Osteoblast (primary cell): Measurements from ENCODE around the gene NAA10. TPM values are rescaled to one million over a fixed set of nuclear protein-coding genes. Genes with fewer than 3 reads are reported as not detected.

Experiments used
- DNase-seq: peaks from one replicate; pipeline ENCODE4 v3.0.0; 2011; ENCODE audit warnings: low spot score, mixed read lengths; ENCODE audit not compliant: insufficient read length; ENCODE audit errors: missing footprints
- H2AFZ ChIP-seq: 2 replicates; pipeline ENCODE4 v1.6.0; 2011; ENCODE audit warnings: mild to moderate bottlenecking, low read length
- H3K27ac ChIP-seq: 2 replicates; pipeline ENCODE4 v1.5.1; 2011; ENCODE audit warnings: mild to moderate bottlenecking, low read depth, low read length, moderate library complexity
- H3K27me3 ChIP-seq: 2 replicates; pipeline ENCODE4 v1.6.0; 2012; ENCODE audit warnings: mild to moderate bottlenecking, control low read depth, inconsistent platforms, low read length, moderate library complexity; ENCODE audit not compliant: insufficient read depth
- H3K36me3 ChIP-seq: 2 replicates; pipeline ENCODE4 v1.5.1; 2011; ENCODE audit warnings: mild to moderate bottlenecking, low read length, control low read depth, moderate library complexity; ENCODE audit not compliant: insufficient read depth
- H3K4me1 ChIP-seq: 2 replicates; pipeline ENCODE4 v1.5.1; 2011; ENCODE audit warnings: mild to moderate bottlenecking, low read length, control low read depth, moderate library complexity; ENCODE audit not compliant: insufficient read depth
- H3K4me2 ChIP-seq: 2 replicates; pipeline ENCODE4 v1.6.0; 2011; ENCODE audit warnings: mild to moderate bottlenecking, low read length; ENCODE audit not compliant: insufficient read depth
- H3K4me3 ChIP-seq: fragments of 200-600 bp; sonication (generic); 3 replicates; pipeline ENCODE4 v1.5.1; 2012; ENCODE audit warnings: mild to moderate bottlenecking, low read length, inconsistent platforms; ENCODE audit not compliant: insufficient read depth
- H3K79me2 ChIP-seq: 2 replicates; pipeline ENCODE4 v1.6.0; 2012; ENCODE audit warnings: mild to moderate bottlenecking, low read length, control low read depth, inconsistent platforms; ENCODE audit not compliant: insufficient read depth
- H3K9me3 ChIP-seq: 2 replicates; pipeline ENCODE4 v1.5.1; 2011; ENCODE audit warnings: low read depth, low read length, control low read depth
- H4K20me1 ChIP-seq: 2 replicates; pipeline ENCODE4 v1.6.0; 2012; ENCODE audit warnings: mild to moderate bottlenecking, low read length, control low read depth; ENCODE audit not compliant: insufficient read depth
- total RNA-seq: library from RNA; depleted of rRNA; stranded (reverse); fragments of >200 nt; gene quantifications from 2 replicates; pipeline ENCODE4 v1.2.3, GENCODE V29; 2012
- TF ChIP-seq, protein P1 (sequence below): IDR thresholded peaks from 2 replicates; pipeline ENCODE4 v1.5.1; 2011; ENCODE audit warnings: mild to moderate bottlenecking, low read depth, low read length, moderate library complexity; ENCODE audit errors: extremely low read depth

NAA10 gene
- total RNA-seq, 1 donor = 43.4 TPM

DNA sequence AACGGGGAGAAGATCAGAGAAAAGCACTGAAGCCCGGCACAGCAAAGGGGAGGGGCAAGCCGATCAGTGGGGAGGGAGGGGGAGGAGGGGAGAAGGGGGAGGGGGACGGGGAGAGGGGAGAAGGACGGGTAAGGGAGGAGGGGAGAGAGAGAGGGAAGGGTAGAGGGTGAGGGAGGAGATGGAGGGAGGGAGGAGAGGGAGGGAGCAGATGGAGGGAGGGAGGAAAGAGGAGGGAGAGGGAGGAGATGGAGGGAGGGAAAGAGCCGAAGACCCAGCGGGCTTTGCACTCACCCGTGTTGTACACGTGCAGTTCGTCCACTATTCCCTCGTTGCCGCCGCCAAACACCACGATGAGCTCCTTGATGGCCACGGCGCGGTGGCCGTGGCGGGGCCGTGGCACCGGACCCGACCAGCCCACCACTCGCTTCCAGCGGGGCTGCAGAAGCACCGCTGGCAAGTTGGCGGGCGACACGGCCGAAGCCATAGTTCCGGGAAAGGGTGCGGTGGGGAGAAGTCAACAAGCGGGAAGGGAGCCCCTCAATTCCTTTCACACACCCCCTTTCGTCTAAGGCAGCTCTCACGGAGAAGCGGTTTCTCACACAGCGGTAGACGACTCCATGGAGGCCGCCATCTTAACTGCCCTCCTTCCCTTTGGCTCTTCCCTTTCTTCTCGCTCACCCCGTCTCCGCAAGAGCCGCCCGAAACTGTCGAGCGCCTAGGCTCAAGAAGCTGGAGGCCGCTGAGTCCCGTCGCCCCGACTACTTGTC lies 35.7 kb upstream of the NAA10 start:
- Histone ChIP-seq H2AFZ (peak overlapping the region; percentile 98), H3K9me3 (no peaks in the 10 kb centered on the region), H3K79me2 (peaks cover 61% of the 10 kb centered on the region), H3K27me3 (no peaks in the 10 kb centered on the region), H3K4me1 (peaks cover 44% of the 10 kb centered on the region), H4K20me1 (peaks cover 46% of the 10 kb centered on the region), H3K36me3 (peaks cover 3% of the 10 kb centered on the region), H3K27ac (peak overlapping the region; percentile 99), H3K4me2 (peak overlapping the region; percentile 94), H3K4me3 (peak overlapping the region; percentile 99)
- TF ChIP-seq, protein P1, sequence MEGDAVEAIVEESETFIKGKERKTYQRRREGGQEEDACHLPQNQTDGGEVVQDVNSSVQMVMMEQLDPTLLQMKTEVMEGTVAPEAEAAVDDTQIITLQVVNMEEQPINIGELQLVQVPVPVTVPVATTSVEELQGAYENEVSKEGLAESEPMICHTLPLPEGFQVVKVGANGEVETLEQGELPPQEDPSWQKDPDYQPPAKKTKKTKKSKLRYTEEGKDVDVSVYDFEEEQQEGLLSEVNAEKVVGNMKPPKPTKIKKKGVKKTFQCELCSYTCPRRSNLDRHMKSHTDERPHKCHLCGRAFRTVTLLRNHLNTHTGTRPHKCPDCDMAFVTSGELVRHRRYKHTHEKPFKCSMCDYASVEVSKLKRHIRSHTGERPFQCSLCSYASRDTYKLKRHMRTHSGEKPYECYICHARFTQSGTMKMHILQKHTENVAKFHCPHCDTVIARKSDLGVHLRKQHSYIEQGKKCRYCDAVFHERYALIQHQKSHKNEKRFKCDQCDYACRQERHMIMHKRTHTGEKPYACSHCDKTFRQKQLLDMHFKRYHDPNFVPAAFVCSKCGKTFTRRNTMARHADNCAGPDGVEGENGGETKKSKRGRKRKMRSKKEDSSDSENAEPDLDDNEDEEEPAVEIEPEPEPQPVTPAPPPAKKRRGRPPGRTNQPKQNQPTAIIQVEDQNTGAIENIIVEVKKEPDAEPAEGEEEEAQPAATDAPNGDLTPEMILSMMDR = no peak
- peak; percentile 92 for DNase-seq

DNA sequence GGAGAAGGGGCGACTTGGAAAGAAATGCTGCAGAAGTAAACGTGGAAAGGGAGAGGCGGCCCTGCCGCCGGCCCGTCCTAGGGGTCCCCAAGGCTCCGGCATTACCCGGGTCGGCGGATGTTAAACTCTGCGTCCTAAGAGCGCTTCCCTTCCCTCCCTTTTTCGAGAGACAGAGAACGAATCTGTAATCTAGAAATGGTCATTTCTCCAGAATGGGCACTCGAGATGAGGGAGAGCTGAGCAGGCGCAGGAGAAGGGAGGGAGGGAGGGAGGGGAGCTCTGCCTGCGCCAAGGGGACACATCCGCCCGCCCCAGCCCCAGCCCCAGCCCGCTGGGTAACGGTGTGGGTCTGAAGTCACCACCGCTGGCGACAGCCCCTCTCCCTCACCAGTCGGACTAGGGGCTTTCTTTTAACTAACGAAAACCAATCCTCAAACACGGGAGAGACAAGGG lies 35.1 kb upstream of the NAA10 start:
- Histone ChIP-seq H3K27ac (peak overlapping the region; percentile 45), H2AFZ (no peak overlapping the region), H4K20me1 (peaks cover 52% of the 10 kb centered on the region), H3K4me1 (peaks cover 44% of the 10 kb centered on the region), H3K79me2 (peaks cover 68% of the 10 kb centered on the region), H3K27me3 (no peaks in the 10 kb centered on the region), H3K9me3 (no peaks in the 10 kb centered on the region), H3K36me3 (peaks cover 3% of the 10 kb centered on the region), H3K4me2 (peak overlapping the region; percentile 94), H3K4me3 (peak overlapping the region; percentile 99)
- DNase-seq = peak; percentile 94
- TF ChIP-seq, protein P1 = no peak

DNA sequence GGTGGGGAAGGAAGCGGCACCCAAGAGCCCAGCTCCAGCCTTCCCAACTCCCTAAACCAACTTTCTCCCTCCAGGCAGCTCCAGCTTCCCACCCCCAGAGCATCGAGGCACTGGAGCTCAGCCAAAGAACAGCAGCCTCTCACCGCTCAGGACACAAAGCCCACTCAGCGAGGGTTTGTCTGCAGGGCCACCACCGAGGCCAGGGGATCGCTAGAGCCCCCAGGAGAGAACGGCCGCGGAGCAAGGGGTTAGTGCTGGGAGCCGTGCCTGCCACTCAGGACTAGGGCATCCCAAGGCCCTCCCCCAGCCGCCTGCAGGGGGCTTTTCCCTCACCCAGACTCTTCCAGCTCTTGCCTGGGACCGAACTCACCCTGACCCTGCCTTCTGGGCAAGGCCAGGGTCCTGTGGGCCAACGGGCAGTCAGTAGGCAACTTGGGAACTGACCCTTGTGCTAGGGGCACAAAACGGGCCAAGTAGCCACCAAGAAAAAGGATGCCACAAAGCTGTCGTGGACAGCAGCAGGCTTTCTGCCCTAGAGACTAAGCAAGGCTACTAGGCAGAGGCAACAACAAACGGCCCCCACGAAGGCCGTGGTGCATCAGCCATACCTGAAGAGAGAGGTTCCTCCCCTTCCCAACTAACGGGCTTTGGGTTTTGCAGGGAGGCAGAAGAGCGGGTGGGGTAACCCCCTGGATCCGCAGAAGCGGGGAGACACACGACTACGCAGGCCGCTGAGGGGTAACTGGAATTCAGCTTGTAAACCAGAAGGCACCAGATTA lies 34.5 kb upstream of the NAA10 start:
- peaks cover 3% of the 10 kb centered on the region for H3K36me3 ChIP-seq
- no peaks in the 10 kb centered on the region for H3K27me3 ChIP-seq
- H3K4me2 ChIP-seq = peak overlapping the region; percentile 94
- peaks cover 44% of the 10 kb centered on the region for H3K4me1 ChIP-seq
- no peak for DNase-seq
- H3K79me2 ChIP-seq = peaks cover 68% of the 10 kb centered on the region
- no peak overlapping the region for H2AFZ ChIP-seq
- H4K20me1 ChIP-seq = peaks cover 58% of the 10 kb centered on the region
- no peaks in the 10 kb centered on the region for H3K9me3 ChIP-seq
- TF ChIP-seq, protein P1 = no peak
- H3K4me3 ChIP-seq = peak overlapping the region; percentile 99
- H3K27ac ChIP-seq = peak overlapping the region; percentile 45

DNA sequence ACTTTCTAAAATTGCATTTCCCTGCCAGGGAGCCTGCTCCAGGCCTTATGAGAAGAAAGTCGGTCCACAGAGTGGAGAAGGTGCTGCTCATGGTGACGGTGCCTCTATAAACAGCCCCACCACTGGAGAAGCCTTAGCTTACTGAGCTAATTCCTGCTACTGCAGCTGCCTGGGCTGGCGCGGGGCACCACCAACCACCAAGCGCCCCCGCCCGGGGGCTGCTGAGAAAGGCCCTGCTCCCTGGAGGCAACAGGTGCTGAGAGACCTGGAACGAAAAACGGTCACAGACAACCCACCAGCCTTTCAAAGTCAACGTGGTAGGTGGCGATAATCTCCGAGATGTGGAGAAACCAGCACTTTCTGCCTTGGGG lies 33.9 kb upstream of the NAA10 start:
- peak overlapping the region; percentile 94 for H3K4me2 ChIP-seq
- peak overlapping the region; percentile 99 for H3K4me3 ChIP-seq
- peaks cover 67% of the 10 kb centered on the region for H3K79me2 ChIP-seq
- H4K20me1 ChIP-seq = peaks cover 63% of the 10 kb centered on the region
- H2AFZ ChIP-seq = no peak overlapping the region
- peaks cover 3% of the 10 kb centered on the region for H3K36me3 ChIP-seq
- H3K27me3 ChIP-seq = no peaks in the 10 kb centered on the region
- peak overlapping the region; percentile 45 for H3K27ac ChIP-seq
- peaks cover 40% of the 10 kb centered on the region for H3K4me1 ChIP-seq
- TF ChIP-seq, protein P1 = no peak
- no peaks in the 10 kb centered on the region for H3K9me3 ChIP-seq
- no peak for DNase-seq
